HepG2 (cell line): ENCODE results near the gene UBE3D. TPM values are rescaled to one million over a fixed set of nuclear protein-coding genes. Genes with fewer than 3 reads are reported as not detected.
A peak's percentile ranks its signal among the peaks of the same experiment; 100 is the strongest.

Experiments
- ATAC-seq: fragments of 200-7000 bp; cut with Tn5 transposase; 3 replicates; pipeline ENCODE4 v1.9.1; 2020; ENCODE audit warnings: mild to moderate bottlenecking, moderate library complexity
- BruUV-seq: library from RNA; stranded (reverse); fragments of 400-500 nt; replicated peaks from 2 replicates; lab custom pipeline; 2021; lab: Mats Ljungman, UMichigan
- CTCF ChIA-PET: fragments of 300-600 bp; formaldehyde crosslinking; extraction: SDS; loops from one replicate; lab custom pipeline; 2021; ENCODE audit warnings: low total read pairs, inconsistent platforms, low intra/inter-chr PET ratio; lab: Yijun Ruan, JAX
- POLR2A ChIA-PET: fragments of 350-600 bp; sonication (Branson Sonifier 250); formaldehyde crosslinking; loops from one replicate; lab custom pipeline; 2020; ENCODE audit warnings: antibody characterized with exemption, inconsistent platforms; lab: Yijun Ruan, JAX
- DNase-seq: peaks from one replicate; pipeline ENCODE4 v3.0.0-alpha.2; 2015; ENCODE audit warnings: low spot score
- FAIRE-seq: peaks from 3 replicates; lab custom pipeline; 2011; peaks lifted over from hg19 to GRCh38; lab: Jason Lieb, UNC
- H2AFZ ChIP-seq: one replicate; pipeline ENCODE4 v1.6.1; 2011; ENCODE audit warnings: low read length, inconsistent platforms
- H3K27ac ChIP-seq: fragments of 300-600 bp; 3 replicates; pipeline ENCODE4 v1.8.0; 2011; ENCODE audit warnings: mixed run types, mild to moderate bottlenecking, mixed read lengths, low read length, inconsistent platforms; ENCODE audit not compliant: insufficient read depth; ENCODE audit errors: extremely low read length
- H3K27me3 ChIP-seq, 2 experiments: fragments of 200-600 bp in 1 of 2; 2 replicates in 1 of 2; 3 replicates in 1 of 2; pipeline versions ENCODE4 v1.6.0 to v1.8.0; 2011; ENCODE audit warnings: low read length in 2 of 2, mild to moderate bottlenecking in 2 of 2, moderate library complexity in 2 of 2, inconsistent platforms in 1 of 2; ENCODE audit not compliant: insufficient read depth in 2 of 2, control insufficient read depth in 1 of 2
- H3K36me3 ChIP-seq, 2 experiments: fragments of 200-600 bp in 1 of 2; replicated peaks in 1 of 2; 2 replicates in 1 of 2; 3 replicates in 1 of 2; pipeline versions ENCODE4 v1.5.1 to v1.8.0; 2011; ENCODE audit warnings: low read length in 2 of 2, inconsistent platforms in 1 of 2; ENCODE audit not compliant: insufficient read depth in 2 of 2, control insufficient read depth in 1 of 2
- H3K4me1 ChIP-seq: 2 replicates; pipeline ENCODE4 v1.5.1; 2012; ENCODE audit warnings: low read length, inconsistent platforms; ENCODE audit not compliant: insufficient read depth
- H3K4me2 ChIP-seq: 2 replicates; pipeline ENCODE4 v1.6.0; 2011; ENCODE audit warnings: low read depth, low read length, inconsistent platforms
- H3K4me3 ChIP-seq, 3 experiments: fragments of 200-600 bp in 1 of 3; sonication (generic), shearing (Covaris generic) in 1 of 3; replicated peaks in 1 of 3; 2 replicates each; pipeline ENCODE4 v1.5.1; 2011 to 2016; ENCODE audit warnings: low read length in 3 of 3, inconsistent platforms in 2 of 3, low read depth in 2 of 3, mild to moderate bottlenecking in 2 of 3, control low read depth in 1 of 3, mixed read lengths in 1 of 3; ENCODE audit not compliant: insufficient read depth in 1 of 3
- H3K79me2 ChIP-seq: one replicate; pipeline ENCODE4 v1.6.1; 2011; ENCODE audit warnings: low read length, inconsistent platforms; ENCODE audit not compliant: insufficient read depth
- H3K9ac ChIP-seq: 2 replicates; pipeline ENCODE4 v1.6.0; 2011; ENCODE audit warnings: mild to moderate bottlenecking, low read depth, low read length, inconsistent platforms; ENCODE audit not compliant: insufficient read depth
- H3K9me3 ChIP-seq: 2 replicates; pipeline ENCODE4 v1.5.1; 2012; ENCODE audit warnings: mild to moderate bottlenecking, low read length
- H4K20me1 ChIP-seq: 2 replicates; pipeline ENCODE4 v1.6.0; 2011; ENCODE audit warnings: inconsistent platforms, mild to moderate bottlenecking, low read length, moderate library complexity; ENCODE audit not compliant: insufficient read depth
- HDAC1 ChIP-seq: sonication (generic); formaldehyde crosslinking; IDR thresholded peaks from 2 replicates; pipeline ENCODE4 v1.5.1; 2020; ENCODE audit warnings: mild to moderate bottlenecking, missing genetic modification reagents
- POLR2A ChIP-seq, 2 experiments: IDR thresholded peaks; 2 replicates each; pipeline ENCODE4 v1.6.1; 2011; ENCODE audit warnings: low read depth in 2 of 2, low read length in 2 of 2, mild to moderate bottlenecking in 1 of 2, moderate library complexity in 1 of 2; ENCODE audit not compliant: insufficient read depth in 1 of 2
- WGBS: methylation state at CpG from one replicate; pipeline ENCODE4 v1.1.6; 2017; ENCODE audit warnings: low lambda C conversion rate; 5-methylcytosine and 5-hydroxymethylcytosine counted together
- in situ Hi-C: cut with HindIII; loops from 2 replicates; pipeline ENCODE4 v1.10.0; 2017; ENCODE audit warnings: low pct_unique_long_range_greater_than_20kb; ENCODE audit not compliant: extremely low pct_ligation_motif_present
- intact Hi-C: fragments of 100-400 bp; cut with micrococcal nuclease; formaldehyde crosslinking; loops from one replicate; pipeline ENCODE4 v1.10.0; 2022; ENCODE audit not compliant: unreplicated experiment
- polyA plus RNA-seq, 8 experiments: library from polyadenylated mRNA; depleted of rRNA in 3 of 8; stranded (reverse) in 7 of 8; unstranded in 1 of 8; fragments of >200 nt; fragmentation: Illumina TruSeq in 4 of 8; extraction: Trizol in 4 of 8; gene quantifications; 2 replicates each; pipeline versions ENCODE4 v1.2.1 to v1.2.3, GENCODE V29; 2011 to 2016; ENCODE audit warnings: low read depth in 4 of 8, missing spikeins in 1 of 8, mixed read lengths in 1 of 8; ENCODE audit not compliant: insufficient read depth in 1 of 8
- total RNA-seq, 5 experiments: library from RNA; depleted of rRNA; stranded (reverse); fragments of >200 nt; fragmentation: Illumina TruSeq; extraction: Trizol; gene quantifications; 2 replicates each; pipeline ENCODE4 v1.2.3, GENCODE V29; 2016; ENCODE audit warnings: low read depth in 1 of 5
- TF ChIP-seq, protein P1 (sequence below): sonication (generic); formaldehyde crosslinking; IDR thresholded peaks from 2 replicates; pipeline ENCODE4 v1.5.1; 2020; ENCODE audit warnings: mild to moderate bottlenecking, missing genetic modification reagents, borderline replicate concordance

Gene UBE3D
- total and polyA plus RNA-seq, 2 of the 13 experiments (the other 11 are each of a cell fraction or from before 2014, with no cell fraction given): 5.1 to 11.4 TPM

DNA sequence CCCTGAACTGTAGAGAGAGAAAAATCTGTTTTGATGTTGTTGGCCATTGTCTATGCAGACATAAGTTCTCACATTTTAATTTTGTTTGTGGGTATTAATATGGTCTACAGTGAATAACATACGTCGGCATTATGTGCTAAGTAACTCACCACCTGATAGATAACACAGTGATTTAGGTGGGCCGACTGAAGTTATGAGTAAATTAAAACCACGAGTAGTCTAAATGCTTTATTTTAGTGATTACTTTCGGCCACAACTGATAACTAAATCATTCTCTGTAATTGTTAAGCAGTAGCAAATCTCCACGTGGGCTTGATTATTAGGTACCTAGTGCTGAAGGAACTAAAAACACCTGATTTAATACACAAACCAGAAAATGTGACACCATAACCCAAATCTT is 3.0 kb upstream of the UBE3D start:
- ChIA-PET POLR2A (interaction anchor here (1.5 to 2.2 kb wide), 3 partner anchors 9 to 821 kb away, joined by 4 to 21 read pairs (median 7); partner anchors contain the start of genes IBTK, PGM3 and RWDD2A), CTCF (interaction anchor here (2.0 kb wide), 1 partner anchor 146 kb away, joined by 19 read pairs; no protein-coding TSS in a partner anchor)
- in situ Hi-C loops: loop anchor here (5.0 to 25.0 kb wide), 4 partner anchors 149 to 821 kb away; partner anchors contain the start of genes IBTK and PRSS35
- no peaks in the 10 kb centered on the region for H3K36me3 ChIP-seq
- H3K9me3 ChIP-seq: no peaks in the 10 kb centered on the region
- no peaks in the 10 kb centered on the region; a peak in 1 of 5 replicates for H3K27me3 ChIP-seq
- peak overlapping the region; percentile 80 for H3K9ac ChIP-seq
- H3K79me2 ChIP-seq: peaks cover 26% of the 10 kb centered on the region
- BruUV-seq: no TSS peak
- H3K4me3 ChIP-seq: peak overlapping the region; percentile 79 to 87 (median 86)
- H2AFZ ChIP-seq: peak overlapping the region; percentile 93
- H4K20me1 ChIP-seq: no peaks in the 10 kb centered on the region
- TF ChIP-seq POLR2A (IDR thresholded peaks at IDR 0.05; ENCODE audit: insufficient read depth in 1 of 2, low read depth in 2 of 2, low read length in 2 of 2) (no peak), HDAC1 (no peak)
- TF ChIP-seq, protein P1, sequence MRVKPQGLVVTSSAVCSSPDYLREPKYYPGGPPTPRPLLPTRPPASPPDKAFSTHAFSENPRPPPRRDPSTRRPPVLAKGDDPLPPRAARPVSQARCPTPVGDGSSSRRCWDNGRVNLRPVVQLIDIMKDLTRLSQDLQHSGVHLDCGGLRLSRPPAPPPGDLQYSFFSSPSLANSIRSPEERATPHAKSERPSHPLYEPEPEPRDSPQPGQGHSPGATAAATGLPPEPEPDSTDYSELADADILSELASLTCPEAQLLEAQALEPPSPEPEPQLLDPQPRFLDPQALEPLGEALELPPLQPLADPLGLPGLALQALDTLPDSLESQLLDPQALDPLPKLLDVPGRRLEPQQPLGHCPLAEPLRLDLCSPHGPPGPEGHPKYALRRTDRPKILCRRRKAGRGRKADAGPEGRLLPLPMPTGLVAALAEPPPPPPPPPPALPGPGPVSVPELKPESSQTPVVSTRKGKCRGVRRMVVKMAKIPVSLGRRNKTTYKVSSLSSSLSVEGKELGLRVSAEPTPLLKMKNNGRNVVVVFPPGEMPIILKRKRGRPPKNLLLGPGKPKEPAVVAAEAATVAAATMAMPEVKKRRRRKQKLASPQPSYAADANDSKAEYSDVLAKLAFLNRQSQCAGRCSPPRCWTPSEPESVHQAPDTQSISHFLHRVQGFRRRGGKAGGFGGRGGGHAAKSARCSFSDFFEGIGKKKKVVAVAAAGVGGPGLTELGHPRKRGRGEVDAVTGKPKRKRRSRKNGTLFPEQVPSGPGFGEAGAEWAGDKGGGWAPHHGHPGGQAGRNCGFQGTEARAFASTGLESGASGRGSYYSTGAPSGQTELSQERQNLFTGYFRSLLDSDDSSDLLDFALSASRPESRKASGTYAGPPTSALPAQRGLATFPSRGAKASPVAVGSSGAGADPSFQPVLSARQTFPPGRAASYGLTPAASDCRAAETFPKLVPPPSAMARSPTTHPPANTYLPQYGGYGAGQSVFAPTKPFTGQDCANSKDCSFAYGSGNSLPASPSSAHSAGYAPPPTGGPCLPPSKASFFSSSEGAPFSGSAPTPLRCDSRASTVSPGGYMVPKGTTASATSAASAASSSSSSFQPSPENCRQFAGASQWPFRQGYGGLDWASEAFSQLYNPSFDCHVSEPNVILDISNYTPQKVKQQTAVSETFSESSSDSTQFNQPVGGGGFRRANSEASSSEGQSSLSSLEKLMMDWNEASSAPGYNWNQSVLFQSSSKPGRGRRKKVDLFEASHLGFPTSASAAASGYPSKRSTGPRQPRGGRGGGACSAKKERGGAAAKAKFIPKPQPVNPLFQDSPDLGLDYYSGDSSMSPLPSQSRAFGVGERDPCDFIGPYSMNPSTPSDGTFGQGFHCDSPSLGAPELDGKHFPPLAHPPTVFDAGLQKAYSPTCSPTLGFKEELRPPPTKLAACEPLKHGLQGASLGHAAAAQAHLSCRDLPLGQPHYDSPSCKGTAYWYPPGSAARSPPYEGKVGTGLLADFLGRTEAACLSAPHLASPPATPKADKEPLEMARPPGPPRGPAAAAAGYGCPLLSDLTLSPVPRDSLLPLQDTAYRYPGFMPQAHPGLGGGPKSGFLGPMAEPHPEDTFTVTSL (CRISPR knock-in tag): 0 out of 2 replicates have a peak, but pooled peaks have one; percentile 6
- H3K4me1 ChIP-seq: peaks cover 27% of the 10 kb centered on the region
- ATAC-seq (no peak), FAIRE-seq (no peak), DNase-seq (no peak)
- intact Hi-C loops: loop anchor here (5.0 kb wide), 2 partner anchors 444 to 821 kb away; partner anchors contain the start of genes IBTK and PRSS35
- WGBS: 2% methylated on average over 6 of the region's 6 CpGs
- peak overlapping the region; percentile 89 for H3K4me2 ChIP-seq
- peak overlapping the region; percentile 85 for H3K27ac ChIP-seq
